Hepatocyte (in vitro differentiated cells): Measurements from ENCODE around the gene GPD1L. TPM values are rescaled to one million over a fixed set of nuclear protein-coding genes. Genes with fewer than 3 reads are reported as not detected.

Experiments used
- DNase-seq: peaks from one replicate; pipeline ENCODE4 v3.0.0-alpha.2; 2016; ENCODE audit warnings: low spot score
- H2AFZ ChIP-seq: fragments of 200-600 bp; sonication (generic); 2 replicates; pipeline ENCODE4 v1.6.0; 2016; ENCODE audit warnings: antibody characterized with exemption, mild to moderate bottlenecking
- H3K27ac ChIP-seq: fragments of 200-600 bp; sonication (generic); 2 replicates; pipeline ENCODE4 v1.5.1; 2016; ENCODE audit warnings: mild to moderate bottlenecking
- H3K27me3 ChIP-seq: fragments of 200-600 bp; sonication (generic); 2 replicates; pipeline ENCODE4 v1.6.1; 2016
- H3K36me3 ChIP-seq: fragments of 200-600 bp; sonication (generic); replicated peaks from 2 replicates; pipeline ENCODE4 v1.5.1; 2016; ENCODE audit warnings: low read depth; ENCODE audit not compliant: insufficient read depth
- H3K4me1 ChIP-seq: fragments of 200-600 bp; sonication (generic); 2 replicates; pipeline ENCODE4 v1.5.1; 2016; ENCODE audit warnings: mild to moderate bottlenecking, moderate library complexity; ENCODE audit not compliant: insufficient read depth
- H3K4me2 ChIP-seq: fragments of 200-600 bp; sonication (generic); 2 replicates; pipeline ENCODE4 v1.6.0; 2016
- H3K4me3 ChIP-seq: fragments of 200-600 bp; sonication (generic); 2 replicates; pipeline ENCODE4 v1.5.1; 2016; ENCODE audit warnings: mild to moderate bottlenecking
- H3K79me2 ChIP-seq: fragments of 200-600 bp; sonication (generic); 2 replicates; pipeline ENCODE4 v1.6.0; 2017; ENCODE audit warnings: mild to moderate bottlenecking
- H3K9me2 ChIP-seq: fragments of 200-600 bp; sonication (generic); replicated peaks from 2 replicates; pipeline ENCODE4 v1.6.0; 2017; ENCODE audit warnings: mild to moderate bottlenecking; ENCODE audit not compliant: insufficient read depth
- H3K9me3 ChIP-seq: fragments of 200-600 bp; sonication (generic); 2 replicates; pipeline ENCODE4 v1.5.1; 2016; ENCODE audit warnings: low read depth, mild to moderate bottlenecking
- H4K20me1 ChIP-seq: fragments of 200-600 bp; sonication (generic); 2 replicates; pipeline ENCODE4 v1.6.0; 2016; ENCODE audit warnings: mild to moderate bottlenecking; ENCODE audit not compliant: insufficient read depth, poor library complexity, severe bottlenecking
- EZH2 ChIP-seq: fragments of 200-600 bp; sonication (generic); IDR thresholded peaks from 2 replicates; pipeline ENCODE4 v1.6.1; 2016; ENCODE audit warnings: antibody characterized with exemption, mild to moderate bottlenecking, borderline replicate concordance
- EZH2phosphoT487 ChIP-seq: fragments of 200-600 bp; sonication (generic); IDR thresholded peaks from one replicate; pipeline ENCODE4 v1.6.1; 2018; ENCODE audit warnings: antibody characterized with exemption, mild to moderate bottlenecking, low read depth, moderate library complexity; ENCODE audit not compliant: unreplicated experiment, severe bottlenecking
- WGBS: methylation state at CpG from one replicate; pipeline ENCODE4 v1.1.6; 2016; ENCODE audit warnings: low lambda C conversion rate; ENCODE audit errors: missing lambda C conversion rate; 5-methylcytosine and 5-hydroxymethylcytosine counted together
- polyA plus RNA-seq: library from polyadenylated mRNA; unstranded; fragments of >200 nt; fragmentation: Nextera tagmentation; extraction: Ambion mirVana; gene quantifications from 2 replicates; pipeline ENCODE4 v1.2.1, GENCODE V29; 2016
- total RNA-seq: library from RNA; depleted of rRNA; stranded (reverse); fragments of >200 nt; gene quantifications from 2 replicates; pipeline ENCODE4 v1.2.3, GENCODE V29; 2014
- TF ChIP-seq, protein P1 (sequence below): fragments of 200-600 bp; sonication (generic); IDR thresholded peaks from 2 replicates; pipeline ENCODE4 v1.5.1; 2016; ENCODE audit warnings: antibody characterized with exemption, mild to moderate bottlenecking; ENCODE audit not compliant: poor library complexity

The GPD1L gene
- total and polyA plus RNA-seq, 2 experiments from 2014 or later, result 6.8 to 15.2 TPM

DNA sequence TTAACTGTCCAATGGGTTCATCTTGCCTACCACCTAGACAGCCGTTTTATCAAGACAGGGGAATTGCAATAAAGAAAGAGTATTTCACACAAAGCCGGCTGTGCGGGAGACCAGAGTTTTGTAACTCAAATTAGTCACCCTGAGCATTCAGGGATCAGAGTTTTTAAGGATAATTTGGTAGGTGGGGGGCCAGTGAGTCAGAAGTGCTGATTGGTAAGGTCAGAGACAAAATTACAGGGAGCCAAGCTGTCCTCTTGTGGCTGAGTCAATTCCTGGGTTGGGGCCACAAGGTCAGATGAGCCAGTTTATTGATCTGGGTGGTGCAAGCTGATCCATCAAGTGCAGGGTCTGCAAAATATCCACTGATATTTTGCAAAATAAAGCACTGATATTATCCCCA lies 29.9 kb upstream of the GPD1L start:
- no peaks in the 10 kb centered on the region for H3K9me2 ChIP-seq
- 55% methylated on average over 3 of the region's 3 CpGs for WGBS
- H3K4me1 ChIP-seq, result no peaks in the 10 kb centered on the region
- no peaks in the 10 kb centered on the region for H3K27me3 ChIP-seq
- no peak for DNase-seq
- no peak overlapping the region for H3K4me2 ChIP-seq
- no peaks in the 10 kb centered on the region for H3K79me2 ChIP-seq
- H2AFZ ChIP-seq, result no peak overlapping the region
- no peak for TF ChIP-seq EZH2
- TF ChIP-seq EZH2phosphoT487, result no peak
- TF ChIP-seq, protein P1, sequence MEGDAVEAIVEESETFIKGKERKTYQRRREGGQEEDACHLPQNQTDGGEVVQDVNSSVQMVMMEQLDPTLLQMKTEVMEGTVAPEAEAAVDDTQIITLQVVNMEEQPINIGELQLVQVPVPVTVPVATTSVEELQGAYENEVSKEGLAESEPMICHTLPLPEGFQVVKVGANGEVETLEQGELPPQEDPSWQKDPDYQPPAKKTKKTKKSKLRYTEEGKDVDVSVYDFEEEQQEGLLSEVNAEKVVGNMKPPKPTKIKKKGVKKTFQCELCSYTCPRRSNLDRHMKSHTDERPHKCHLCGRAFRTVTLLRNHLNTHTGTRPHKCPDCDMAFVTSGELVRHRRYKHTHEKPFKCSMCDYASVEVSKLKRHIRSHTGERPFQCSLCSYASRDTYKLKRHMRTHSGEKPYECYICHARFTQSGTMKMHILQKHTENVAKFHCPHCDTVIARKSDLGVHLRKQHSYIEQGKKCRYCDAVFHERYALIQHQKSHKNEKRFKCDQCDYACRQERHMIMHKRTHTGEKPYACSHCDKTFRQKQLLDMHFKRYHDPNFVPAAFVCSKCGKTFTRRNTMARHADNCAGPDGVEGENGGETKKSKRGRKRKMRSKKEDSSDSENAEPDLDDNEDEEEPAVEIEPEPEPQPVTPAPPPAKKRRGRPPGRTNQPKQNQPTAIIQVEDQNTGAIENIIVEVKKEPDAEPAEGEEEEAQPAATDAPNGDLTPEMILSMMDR, result no peak
- no peaks in the 10 kb centered on the region for H3K9me3 ChIP-seq
- H4K20me1 ChIP-seq, result no peaks in the 10 kb centered on the region
- no peak overlapping the region for H3K27ac ChIP-seq
- no peaks in the 10 kb centered on the region for H3K36me3 ChIP-seq
- no peak overlapping the region for H3K4me3 ChIP-seq

DNA sequence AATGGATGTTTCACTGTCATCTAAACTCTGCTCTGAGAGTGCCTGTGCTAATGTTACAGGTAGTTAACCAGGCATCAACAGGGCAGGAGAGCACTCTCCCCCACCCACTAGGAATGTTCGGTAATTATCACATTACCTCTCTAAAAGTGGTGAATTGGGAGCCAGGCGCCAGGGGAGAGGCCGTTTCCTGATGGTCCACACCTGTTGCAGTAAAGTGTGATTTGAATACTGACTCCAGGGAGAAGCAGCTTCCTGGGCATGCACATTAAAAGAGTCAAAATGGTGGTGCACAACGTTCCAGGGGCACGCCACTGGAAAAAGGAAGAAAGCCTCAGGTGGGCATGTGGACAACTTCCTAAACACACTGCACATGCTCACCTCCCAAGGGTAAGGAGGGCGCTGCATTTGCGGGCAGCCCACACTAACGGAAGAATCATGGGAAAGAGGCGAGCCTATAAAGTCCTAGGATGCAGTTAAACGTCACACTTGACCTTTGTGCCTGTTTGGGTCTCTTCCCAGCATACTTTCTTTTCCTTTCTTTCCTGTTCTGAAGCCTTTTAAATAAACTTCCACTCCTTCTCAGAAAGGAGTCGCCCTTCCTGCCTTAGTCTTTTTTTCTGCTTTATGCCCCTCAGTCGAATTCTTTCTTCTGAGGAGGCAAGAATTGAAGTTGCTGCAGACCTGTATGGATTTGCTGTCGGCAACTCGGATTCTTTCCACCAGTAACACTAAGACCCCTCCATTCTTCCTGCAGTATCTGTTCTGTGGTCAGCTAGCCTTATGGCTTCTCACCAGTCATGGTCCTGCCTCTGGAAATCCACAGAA lies 28.9 kb upstream of the GPD1L start:
- 77% methylated on average over 14 of the region's 14 CpGs for WGBS
- Histone ChIP-seq H3K27me3 (no peaks in the 10 kb centered on the region), H2AFZ (no peak overlapping the region), H3K27ac (no peak overlapping the region), H3K4me2 (no peak overlapping the region), H3K4me3 (no peak overlapping the region), H4K20me1 (no peaks in the 10 kb centered on the region), H3K79me2 (no peaks in the 10 kb centered on the region), H3K4me1 (peaks cover 5% of the 10 kb centered on the region), H3K9me3 (no peaks in the 10 kb centered on the region), H3K9me2 (no peaks in the 10 kb centered on the region), H3K36me3 (no peaks in the 10 kb centered on the region)
- DNase-seq, result no peak
- no peak for TF ChIP-seq EZH2phosphoT487
- no peak for TF ChIP-seq EZH2
- TF ChIP-seq, protein P1, result no peak

DNA sequence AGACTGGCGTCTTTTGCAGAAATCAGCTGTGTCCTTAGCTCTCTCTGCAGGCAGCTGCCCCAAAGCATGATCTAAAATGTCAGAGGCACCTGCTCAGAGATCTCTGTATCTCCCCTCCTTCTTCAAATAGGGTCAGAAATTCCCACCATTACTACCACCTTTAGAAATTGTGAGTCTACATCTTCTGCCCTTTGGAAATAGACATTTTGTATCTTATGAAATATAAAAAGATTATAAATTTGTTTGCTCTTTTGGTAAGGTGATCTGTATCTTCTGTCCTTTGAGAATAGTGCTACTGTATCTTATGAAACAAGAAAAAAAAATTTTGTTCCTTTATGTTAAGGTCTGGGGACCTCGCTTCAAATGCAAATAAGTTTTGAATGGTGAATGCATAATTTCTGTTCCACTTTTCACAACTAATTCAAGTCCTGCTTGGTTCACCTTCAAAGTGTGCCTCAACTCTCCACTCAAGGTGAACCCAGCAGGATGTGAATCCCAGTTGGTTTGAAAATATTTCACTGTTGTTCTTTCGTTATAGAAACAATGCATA lies 28.3 kb upstream of the GPD1L start:
- Histone ChIP-seq H3K9me3 (no peaks in the 10 kb centered on the region), H3K4me2 (no peak overlapping the region), H3K4me3 (no peak overlapping the region), H4K20me1 (no peaks in the 10 kb centered on the region), H3K9me2 (no peaks in the 10 kb centered on the region), H3K36me3 (no peaks in the 10 kb centered on the region), H3K27ac (no peak overlapping the region), H3K4me1 (peaks cover 6% of the 10 kb centered on the region), H2AFZ (no peak overlapping the region), H3K79me2 (no peaks in the 10 kb centered on the region), H3K27me3 (no peaks in the 10 kb centered on the region)
- WGBS, result 93% methylated on average over 3 of the region's 3 CpGs
- TF ChIP-seq, protein P1, result no peak
- TF ChIP-seq EZH2phosphoT487 (no peak), EZH2 (no peak)
- DNase-seq, result no peak
